OCI-LY1 (cell line): ENCODE data around the gene PIGT.

Source experiments
- H2AFZ ChIP-seq: fragments of 200-600 bp; sonication (generic), shearing (Covaris generic); 2 replicates; pipeline ENCODE4 v1.6.0; 2014; ENCODE audit warnings: antibody characterized with exemption, mild to moderate bottlenecking, low read length
- H3F3A ChIP-seq: fragments of 200-600 bp; sonication (generic), shearing (Covaris generic); 2 replicates; pipeline ENCODE4 v1.6.0; 2014; ENCODE audit warnings: mild to moderate bottlenecking, antibody characterized with exemption, low read length, moderate library complexity; ENCODE audit not compliant: insufficient read depth
- H3K27ac ChIP-seq: fragments of 200-600 bp; sonication (generic); 2 replicates; pipeline ENCODE4 v1.5.1; 2014; ENCODE audit warnings: low read length, mixed run types, mild to moderate bottlenecking, low read depth; ENCODE audit not compliant: poor library complexity, severe bottlenecking
- H3K27me3 ChIP-seq: fragments of 200-600 bp; sonication (generic); 2 replicates; pipeline ENCODE4 v1.6.0; 2014; ENCODE audit warnings: antibody characterized with exemption, mild to moderate bottlenecking, low read length, moderate library complexity; ENCODE audit not compliant: insufficient read depth
- H3K36me3 ChIP-seq: fragments of 200-600 bp; sonication (generic); 2 replicates; pipeline ENCODE4 v1.6.1; 2014; ENCODE audit warnings: mild to moderate bottlenecking, antibody characterized with exemption, low read length, moderate library complexity, mixed read lengths; ENCODE audit not compliant: insufficient read depth
- H3K4me1 ChIP-seq: fragments of 200-600 bp; sonication (generic); 2 replicates; pipeline ENCODE4 v1.5.1; 2014; ENCODE audit warnings: mild to moderate bottlenecking, low read length, moderate library complexity; ENCODE audit not compliant: insufficient read depth, severe bottlenecking
- H3K4me2 ChIP-seq: fragments of 200-600 bp; sonication (generic), shearing (Covaris generic); 2 replicates; pipeline ENCODE4 v1.6.1; 2014; ENCODE audit warnings: low read length
- H3K4me3 ChIP-seq: fragments of 200-600 bp; sonication (generic); 2 replicates; pipeline ENCODE4 v1.5.1; 2014; ENCODE audit warnings: low read length, low read depth, mild to moderate bottlenecking, mixed read lengths; ENCODE audit not compliant: poor library complexity, severe bottlenecking
- H3K79me2 ChIP-seq: fragments of 200-600 bp; shearing (Covaris generic); 2 replicates; pipeline ENCODE4 v1.6.1; 2016; ENCODE audit warnings: mixed run types, low read length, mixed read lengths; ENCODE audit not compliant: insufficient read depth
- H3K9ac ChIP-seq: fragments of 200-600 bp; sonication (generic), shearing (Covaris generic); 2 replicates; pipeline ENCODE4 v1.6.1; 2014; ENCODE audit warnings: mild to moderate bottlenecking, low read length, mixed read lengths
- H3K9me2 ChIP-seq: fragments of 200-600 bp; sonication (generic), shearing (Covaris generic); 2 replicates; pipeline ENCODE4 v1.6.1; 2014; ENCODE audit warnings: low read depth, mild to moderate bottlenecking, low read length, mixed read lengths
- H3K9me3 ChIP-seq: fragments of 200-600 bp; shearing (Covaris generic); 2 replicates; pipeline ENCODE4 v1.6.1; 2014; ENCODE audit warnings: low read length, mixed read lengths
- H4K20me1 ChIP-seq: fragments of 200-600 bp; sonication (generic), shearing (Covaris generic); 2 replicates; pipeline ENCODE4 v1.6.0; 2016; ENCODE audit warnings: mild to moderate bottlenecking, low read length; ENCODE audit not compliant: insufficient read depth
- CTCF ChIP-seq: fragments of 200-600 bp; sonication (generic), shearing (Covaris generic); IDR thresholded peaks from 2 replicates; pipeline ENCODE4 v1.5.1; 2017; ENCODE audit warnings: mild to moderate bottlenecking, antibody characterized with exemption, low read length, moderate library complexity, mixed read lengths
- EZH2 ChIP-seq: fragments of 200-600 bp; sonication (generic), shearing (Covaris generic); IDR thresholded peaks from 2 replicates; pipeline ENCODE4 v1.8.0; 2017; ENCODE audit warnings: borderline replicate concordance, mixed run types, mild to moderate bottlenecking, antibody characterized with exemption, low read length, moderate library complexity, mixed read lengths

PIGT gene

GRCh38 chr20:45459606-45460005, 43.7 kb downstream of the PIGT start:
- Histone ChIP-seq H3K4me3 (no peak overlapping the region), H3K27me3 (0 out of 2 replicates have a peak, but pooled peaks cover 5% of the 10 kb centered on the region), H2AFZ (no peak overlapping the region), H3K9ac (no peak overlapping the region), H3K27ac (no peak overlapping the region), H3K4me1 (no peaks in the 10 kb centered on the region), H3K79me2 (no peaks in the 10 kb centered on the region), H3K9me3 (no peaks in the 10 kb centered on the region), H3F3A (no peaks in the 10 kb centered on the region), H4K20me1 (no peaks in the 10 kb centered on the region), H3K36me3 (no peaks in the 10 kb centered on the region), H3K4me2 (no peak overlapping the region), H3K9me2 (no peaks in the 10 kb centered on the region)
- no peak; the same call in 1 of the 2 replicates for TF ChIP-seq CTCF
- no peak for TF ChIP-seq EZH2

GRCh38 chr20:45461225-45461624, 45.3 kb downstream of the PIGT start:
- 0 out of 2 replicates have a peak, but pooled peaks cover 5% of the 10 kb centered on the region for H3K27me3 ChIP-seq
- H3K9me3 ChIP-seq, result no peaks in the 10 kb centered on the region
- no peaks in the 10 kb centered on the region for H3K79me2 ChIP-seq
- no peak for TF ChIP-seq CTCF
- H3K27ac ChIP-seq, result no peak overlapping the region
- no peak overlapping the region for H3K4me2 ChIP-seq
- no peaks in the 10 kb centered on the region for H3K4me1 ChIP-seq
- no peak overlapping the region for H2AFZ ChIP-seq
- no peak overlapping the region for H3K9ac ChIP-seq
- H3K36me3 ChIP-seq, result no peaks in the 10 kb centered on the region
- no peaks in the 10 kb centered on the region for H4K20me1 ChIP-seq
- no peaks in the 10 kb centered on the region for H3F3A ChIP-seq
- H3K9me2 ChIP-seq, result no peaks in the 10 kb centered on the region
- H3K4me3 ChIP-seq, result no peak overlapping the region

GRCh38 chr20:45462711-45463509, 47.0 kb downstream of the PIGT start:
- Histone ChIP-seq H3K27me3 (0 out of 2 replicates have a peak, but pooled peaks cover 5% of the 10 kb centered on the region), H3K27ac (no peak overlapping the region), H3K9ac (no peak overlapping the region)

More at GRCh38 chr20:45462711-45463509, 47.0 kb downstream of the PIGT start:
- no peaks in the 10 kb centered on the region for H3K79me2 ChIP-seq
- no peak overlapping the region for H3K4me2 ChIP-seq
- H3K4me3 ChIP-seq, result no peak overlapping the region
- no peak for TF ChIP-seq EZH2
- no peak for TF ChIP-seq CTCF
- no peaks in the 10 kb centered on the region for H3K9me3 ChIP-seq
- H3K4me1 ChIP-seq, result no peaks in the 10 kb centered on the region
- no peaks in the 10 kb centered on the region for H3K9me2 ChIP-seq
- H4K20me1 ChIP-seq, result no peaks in the 10 kb centered on the region
- H3K36me3 ChIP-seq, result no peaks in the 10 kb centered on the region
- H3F3A ChIP-seq, result no peaks in the 10 kb centered on the region
- no peak overlapping the region for H2AFZ ChIP-seq
